Lung microvascular endothelial cell (primary cell): ENCODE results near the gene PCCA. TPM values are rescaled to one million over a fixed set of nuclear protein-coding genes. Genes with fewer than 3 reads are reported as not detected.
A peak's percentile ranks its signal among the peaks of the same experiment; 100 is the strongest.
"Not testable (repeated sequence)": the region's sequence is repeated elsewhere in the genome, so short reads cannot be mapped to it uniquely, and the experiment has no call there.

Source experiments
- DNase-seq, 2 donors: peaks; one replicate each; pipeline versions ENCODE4 v3.0.0 to v3.0.0-alpha.2; 2010; ENCODE audit warnings: low read depth in 2 of 2
- total RNA-seq: library from RNA; depleted of rRNA; stranded (reverse); fragments of >200 nt; gene quantifications from 2 replicates; pipeline ENCODE4 v1.2.1, GENCODE V29; 2014

Gene PCCA
- total RNA-seq, 1 donor from 2014 or later = 74.6 TPM

DNA sequence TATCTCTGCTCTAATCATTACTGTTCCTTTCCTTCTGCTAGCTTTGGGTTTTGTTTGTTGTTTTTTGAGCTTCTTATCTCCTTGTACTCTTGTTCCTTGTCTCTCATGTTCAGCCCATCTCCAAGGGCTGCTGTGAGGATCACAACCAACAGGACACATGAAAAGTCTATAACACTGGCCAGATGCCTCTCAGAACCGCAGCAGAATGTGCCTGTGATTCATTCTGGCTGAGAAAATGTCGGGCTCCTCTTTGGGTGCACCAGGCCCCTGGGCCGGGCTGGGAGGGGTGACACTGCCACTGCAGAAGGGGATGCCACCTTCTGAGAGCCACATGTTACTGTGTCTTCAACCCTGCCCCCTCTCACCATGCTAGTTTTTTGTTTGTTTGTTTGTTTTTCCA, 451.7 kb downstream of the PCCA start:
- DNase-seq = no peak

DNA sequence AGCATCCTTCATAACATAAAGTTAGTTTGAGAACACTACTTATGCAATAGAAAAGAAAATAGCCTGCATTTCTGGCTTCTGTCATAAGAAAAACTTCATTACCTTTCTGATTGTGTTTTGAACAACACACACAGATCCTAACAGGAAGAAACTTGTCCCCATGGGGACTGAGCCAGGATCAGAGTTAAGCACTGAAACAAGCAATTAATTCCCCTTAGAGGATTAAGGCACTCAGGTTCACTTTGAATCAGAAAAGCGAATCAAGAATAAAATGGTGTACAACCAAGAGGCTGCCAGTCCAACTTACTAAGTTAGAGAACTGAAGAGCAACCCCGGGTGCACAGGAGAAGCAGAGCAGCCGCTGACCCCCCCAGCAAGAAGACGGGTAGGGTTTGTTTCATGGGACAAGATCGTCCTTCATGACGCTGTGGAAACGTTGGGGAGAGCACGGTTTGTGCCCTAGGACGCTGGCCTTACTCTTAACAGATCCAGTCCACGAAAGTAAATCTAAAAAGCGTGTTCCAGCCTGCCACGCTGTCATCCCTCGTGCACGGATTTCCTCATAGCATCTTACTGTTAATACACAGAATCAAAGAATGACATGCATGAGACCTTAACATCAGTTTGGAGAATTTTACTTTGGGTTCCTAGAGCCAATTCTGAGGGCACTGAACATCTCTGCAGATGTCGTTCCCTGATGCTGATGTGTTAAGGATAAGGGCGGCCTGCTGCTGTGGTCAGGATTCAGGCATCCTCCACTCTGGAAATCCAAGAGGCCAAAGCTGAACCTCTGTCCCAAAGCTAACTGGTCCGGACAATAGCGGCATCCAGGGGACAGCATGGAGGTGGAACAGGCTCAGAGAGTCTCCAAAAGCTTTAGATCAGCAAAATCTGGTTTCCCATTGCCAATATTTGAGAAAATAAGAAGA, 453.3 kb downstream of the PCCA start:
- DNase-seq = no peak

- peak; percentile 39 to 45 for DNase-seq
Measured at GRCh38 chr13:100542826-100543156, 453.9 kb downstream of the PCCA start.

- peak; percentile 43 to 50 for DNase-seq
Measured at GRCh38 chr13:100543872-100544602, 455.1 kb downstream of the PCCA start.

GRCh38 chr13:100544866-100545683, 456.2 kb downstream of the PCCA start:
- peak; percentile 20 to 43 for DNase-seq

GRCh38 chr13:100545684-100546061, 456.8 kb downstream of the PCCA start:
- DNase-seq = no peak

DNA sequence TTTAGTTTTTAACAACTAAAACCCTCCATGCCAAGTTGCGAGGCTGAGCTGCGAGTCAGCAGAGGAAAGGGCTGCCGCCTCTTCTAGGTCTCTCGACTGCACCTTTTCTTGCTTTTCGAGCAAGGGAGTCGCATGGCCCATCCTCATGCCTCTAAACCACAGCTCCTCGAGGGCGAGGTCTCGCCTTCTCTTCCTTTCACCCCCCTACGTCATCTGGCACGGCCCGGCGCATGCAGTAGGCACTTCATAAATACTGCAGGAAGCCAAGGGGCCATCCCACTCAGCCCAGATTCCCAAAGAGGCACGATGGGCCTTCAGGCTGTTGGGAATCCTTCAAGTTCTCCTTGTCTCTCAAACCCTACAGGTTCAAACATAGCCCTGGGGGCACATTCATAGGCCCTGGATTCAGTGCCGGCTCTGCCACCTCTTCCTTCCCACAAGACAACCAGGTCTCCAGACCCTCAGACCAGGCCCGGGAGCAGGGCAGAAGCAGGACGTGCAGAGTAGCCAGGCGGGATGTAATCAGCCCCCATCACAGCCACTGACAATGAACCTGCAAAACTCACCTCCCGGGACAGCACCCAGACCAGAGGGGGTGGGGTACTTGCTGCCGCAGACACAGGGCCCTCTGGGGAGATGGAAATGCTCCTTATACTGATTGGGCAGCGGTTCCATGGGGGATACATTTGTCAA, 458.0 kb downstream of the PCCA start:
- no peak for DNase-seq

GRCh38 chr13:100547791-100548201, 458.9 kb downstream of the PCCA start:
- DNase-seq = no peak

- no peak for DNase-seq
Measured at GRCh38 chr13:100549316-100549715, 460.4 kb downstream of the PCCA start.

DNA sequence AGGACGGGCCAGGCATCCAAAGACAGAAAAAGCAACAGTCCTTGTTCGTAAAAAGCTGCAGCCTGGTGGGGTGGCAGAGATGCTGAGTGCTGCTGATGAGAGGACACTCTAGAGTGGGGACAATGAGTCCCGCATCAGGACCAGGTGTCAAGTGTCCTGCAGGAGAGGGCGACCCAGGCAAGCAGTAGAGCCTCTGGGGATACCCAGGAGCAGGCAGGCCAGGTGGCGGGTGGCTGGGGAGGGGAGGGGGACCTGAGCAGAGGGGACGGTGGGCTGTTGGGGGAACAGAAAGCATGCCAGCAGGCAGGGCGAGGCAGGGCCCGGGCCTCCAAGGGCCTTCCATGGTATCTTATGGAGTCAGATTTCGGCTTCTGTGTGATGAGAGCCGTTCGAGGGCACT, 463.9 kb downstream of the PCCA start:
- no peak for DNase-seq

DNA sequence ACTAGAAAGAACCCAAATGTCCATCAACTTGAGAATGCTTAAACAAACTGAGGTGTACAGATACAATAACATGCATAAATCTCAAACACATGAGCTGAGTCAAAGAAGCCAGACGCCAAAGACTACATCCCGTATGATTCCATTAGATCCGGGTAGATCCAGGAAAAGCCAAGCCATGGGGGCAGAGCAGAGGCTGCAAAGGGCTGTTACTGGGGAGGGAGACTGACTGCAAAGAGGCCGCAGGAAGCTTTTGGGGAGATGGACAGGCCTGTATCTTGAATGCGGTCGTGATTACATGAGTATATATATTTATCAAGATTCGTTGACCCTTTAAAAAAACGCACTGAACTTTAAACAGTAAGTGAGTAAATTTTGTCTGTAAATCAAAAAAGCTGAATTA, 471.0 kb downstream of the PCCA start:
- no peak for DNase-seq

DNA sequence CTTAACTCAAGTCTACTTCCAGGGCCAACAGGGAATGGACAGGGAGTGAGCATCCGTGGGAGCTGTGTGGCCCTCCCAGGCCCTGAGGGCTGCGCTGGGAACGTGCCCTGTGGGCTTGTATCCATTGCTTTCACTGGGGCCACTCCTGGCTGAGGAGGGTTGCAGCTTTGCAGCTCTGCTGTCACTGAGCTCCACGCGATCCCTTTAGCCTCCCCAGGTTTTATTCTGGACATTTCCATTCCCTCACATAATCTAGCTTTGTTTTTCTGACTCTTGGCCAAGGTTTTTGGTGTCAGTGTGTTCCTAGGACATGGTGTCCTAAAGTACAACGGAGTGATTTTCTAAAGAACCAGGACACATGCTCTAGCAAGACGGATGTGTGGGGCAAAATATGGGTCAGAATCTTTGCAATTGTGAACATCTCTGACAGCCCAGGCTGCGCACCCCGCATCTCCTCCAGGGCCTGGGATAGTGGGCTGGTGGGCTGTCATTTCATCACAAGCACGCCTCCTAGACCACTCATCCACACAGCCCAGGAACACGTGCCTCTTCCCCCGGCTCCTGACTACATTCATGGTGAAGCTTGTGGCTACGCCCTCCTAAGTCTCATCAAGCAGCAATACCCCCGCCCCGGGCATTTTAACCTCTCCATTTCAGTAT, 471.7 kb downstream of the PCCA start:
- no peak for DNase-seq

GRCh38 chr13:100561158-100561499, 472.2 kb downstream of the PCCA start:
- no peak for DNase-seq

GRCh38 chr13:100561599-100562204, 472.8 kb downstream of the PCCA start:
- DNase-seq = no peak

DNA sequence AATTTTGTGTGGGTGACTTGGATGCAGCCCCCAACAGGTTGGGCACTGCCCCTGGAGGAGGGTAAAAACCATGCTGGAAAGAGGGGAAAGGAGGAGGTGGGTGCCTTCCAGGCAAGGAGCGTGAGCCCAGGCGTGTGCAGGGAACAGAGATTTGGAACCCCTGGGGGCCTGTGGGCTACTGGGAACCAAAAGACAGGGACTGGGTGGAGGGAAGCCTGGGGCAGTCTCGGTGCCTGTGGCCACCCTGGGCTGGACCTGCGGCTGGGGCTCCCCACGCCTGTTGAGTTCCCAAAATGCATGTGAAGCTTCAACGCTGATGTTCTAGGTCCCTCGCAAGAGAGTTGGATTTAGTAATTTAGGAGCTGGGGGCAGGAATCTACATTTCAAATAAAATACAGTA, 474.9 kb downstream of the PCCA start:
- no peak for DNase-seq

DNA sequence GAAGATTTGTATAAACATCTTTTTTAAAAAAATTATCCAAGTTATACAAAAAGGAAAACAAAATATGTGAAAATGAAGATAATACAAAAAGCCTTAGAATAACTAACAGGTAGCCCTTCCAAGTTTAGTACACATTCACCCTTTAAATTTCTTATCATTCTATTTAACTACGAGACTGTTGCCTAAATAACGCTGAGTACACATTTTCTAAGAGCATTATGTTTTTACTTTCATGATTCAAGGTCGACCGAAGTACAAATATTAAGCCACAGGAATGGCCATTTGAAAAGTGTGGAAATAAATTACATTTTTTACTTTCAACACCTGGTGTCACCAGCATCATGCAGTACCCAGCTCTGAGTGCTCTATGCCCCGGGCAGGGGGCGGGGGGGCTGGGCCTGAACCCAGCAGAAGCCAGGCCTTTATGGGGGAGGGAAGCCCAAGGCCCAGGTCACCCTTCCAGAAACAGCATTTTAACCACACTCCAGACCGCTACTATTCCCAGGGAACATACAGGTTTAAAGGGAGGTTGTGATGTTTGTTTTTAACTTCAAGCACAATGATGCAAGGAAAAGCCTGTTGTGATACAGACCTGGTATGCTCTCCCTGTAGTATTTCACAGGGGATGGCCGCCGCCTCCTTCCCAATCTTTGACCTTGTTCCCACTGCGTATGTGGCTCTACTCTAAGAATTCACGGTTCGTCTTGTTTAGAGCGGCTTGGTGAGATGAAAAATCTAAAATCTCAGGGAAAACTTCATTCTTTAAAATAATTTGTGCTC, 475.7 kb downstream of the PCCA start:
- no peak for DNase-seq

DNA sequence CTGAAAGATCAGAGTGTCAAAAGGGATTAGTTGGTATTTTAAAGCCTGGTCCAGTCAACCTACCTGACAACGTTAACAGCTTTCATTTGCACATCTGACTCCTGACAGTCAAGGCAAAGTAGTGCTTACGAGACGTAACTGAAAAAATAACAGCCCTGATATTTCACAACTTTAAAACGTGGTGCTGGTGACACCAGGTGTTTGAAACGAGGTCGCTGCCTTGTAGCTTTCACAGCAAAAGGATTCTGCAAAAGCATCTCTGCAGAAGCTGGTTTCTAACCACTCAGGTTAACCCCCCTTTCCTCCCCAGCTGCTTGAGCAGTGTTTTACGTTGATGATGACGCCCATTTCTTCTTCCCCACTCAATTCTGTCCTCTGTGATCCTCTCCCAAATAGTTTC, 476.4 kb downstream of the PCCA start:
- no peak for DNase-seq

DNA sequence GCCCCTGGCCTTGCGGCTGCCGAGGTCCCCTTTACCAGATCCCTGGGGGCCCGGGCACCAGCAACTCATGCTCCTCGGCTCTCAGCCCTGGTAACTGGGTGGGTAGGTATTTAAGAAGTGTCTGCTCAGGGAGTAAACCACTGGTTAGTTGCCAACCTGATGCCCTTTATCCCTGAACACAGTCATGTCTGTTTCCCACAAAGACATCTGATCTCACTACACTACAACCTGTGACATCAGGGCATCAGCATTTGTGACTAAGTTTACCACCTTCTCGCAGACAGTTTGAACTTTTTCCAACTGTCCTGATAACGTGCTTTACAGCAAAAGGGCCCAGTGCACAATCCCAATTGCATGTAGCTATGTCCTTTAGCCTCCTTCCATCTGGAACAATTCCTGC, 477.6 kb downstream of the PCCA start:
- DNase-seq = no peak

GRCh38 chr13:100573121-100573520, 484.2 kb downstream of the PCCA start:
- peak; percentile 89 to 90 for DNase-seq

GRCh38 chr13:100577239-100577638, 488.3 kb downstream of the PCCA start:
- DNase-seq = not testable (repeated sequence)
